ENCODE data around the gene ZNF679.
A peak's percentile ranks its signal among the peaks of the same experiment; 100 is the strongest.
"Not testable (repeated sequence)": the region's sequence is repeated elsewhere in the genome, so short reads cannot be mapped to it uniquely, and the experiment has no call there.

ZNF679 gene

GRCh38 chr7:64228174-64228573, at the start of gene ZNF679:
TSS of gene ZNF679 (plus strand) at chr7:64228474. CDS start at chr7:64249118, 20,644 bp downstream.
- DNase-seq = not testable (repeated sequence)

- DNase-seq = no peak
Observed at GRCh38 chr7:64180989-64181388, 47.3 kb upstream of the ZNF679 start.

GRCh38 chr7:64181586-64181985, 46.7 kb upstream of the ZNF679 start:
- no peak for DNase-seq

GRCh38 chr7:64182036-64182790, 46.1 kb upstream of the ZNF679 start:
- no peak for DNase-seq

GRCh38 chr7:64183126-64183742, 45.0 kb upstream of the ZNF679 start:
- no peak for DNase-seq

GRCh38 chr7:64183827-64184372, 44.4 kb upstream of the ZNF679 start:
- DNase-seq = no peak

GRCh38 chr7:64184376-64184775, 43.9 kb upstream of the ZNF679 start:
- DNase-seq = no peak

GRCh38 chr7:64187408-64187807, 40.9 kb upstream of the ZNF679 start:
- no peak for DNase-seq

GRCh38 chr7:64192148-64192704, 36.0 kb upstream of the ZNF679 start:
- DNase-seq = no peak

- DNase-seq = no peak
Observed at GRCh38 chr7:64192775-64193174, 35.5 kb upstream of the ZNF679 start.

- no peak for DNase-seq
Observed at GRCh38 chr7:64206903-64207302, 21.4 kb upstream of the ZNF679 start, which contains the start of gene ZNF735. TSS of gene ZNF735 (plus strand) at chr7:64207203. CDS start at chr7:64207203, 0 bp downstream.

GRCh38 chr7:64219710-64220298, 8.5 kb upstream of the ZNF679 start:
- not testable (repeated sequence) for DNase-seq

GRCh38 chr7:64223366-64223765, 4.9 kb upstream of the ZNF679 start:
- no peak for DNase-seq

GRCh38 chr7:64266341-64266919, 38.2 kb downstream of the ZNF679 start:
- DNase-seq = no peak

GRCh38 chr7:64277630-64278029, 49.4 kb downstream of the ZNF679 start:
- no peak for DNase-seq

GRCh38 chr7:64294701-64295420, 66.6 kb downstream of the ZNF679 start:
- no peak for DNase-seq

GRCh38 chr7:64297418-64297817, 69.1 kb downstream of the ZNF679 start:
- not testable (repeated sequence) for DNase-seq

- no peak for DNase-seq
Observed at GRCh38 chr7:64300641-64301405, 72.5 kb downstream of the ZNF679 start.

- DNase-seq = peak; percentile 89
Observed at GRCh38 chr7:64307254-64308015, 79.2 kb downstream of the ZNF679 start.

GRCh38 chr7:64308016-64308270, 79.7 kb downstream of the ZNF679 start:
- no peak for DNase-seq

GRCh38 chr7:64310426-64310825, 82.2 kb downstream of the ZNF679 start:
- DNase-seq = no peak

All from activated CD4-positive, alpha-beta T cell treated with anti-CD3 and anti-CD28 coated beads for 1 hour (primary cell).